Measurements from ENCODE around the gene CXXC1.
"Not testable (repeated sequence)": the region's sequence is repeated elsewhere in the genome, so short reads cannot be mapped to it uniquely, and the experiment has no call there.

CXXC1 gene

GRCh38 chr18:50274044-50274442 is 13.4 kb downstream of the CXXC1 start:
- DNase-seq = no peak

GRCh38 chr18:50273203-50274043 is 14.1 kb downstream of the CXXC1 start:
- no peak for DNase-seq

GRCh38 chr18:50272568-50272967 is 14.9 kb downstream of the CXXC1 start:
- no peak for DNase-seq

- peak in 1 of 2 experiments; percentile 28 for DNase-seq
These were observed 19.3 kb downstream of the CXXC1 start for GRCh38 chr18:50268022-50268747.

GRCh38 chr18:50266248-50266704 is 21.2 kb downstream of the CXXC1 start, which contains the start of gene CFAP53:
TSS of gene CFAP53 (minus strand) at chr18:50266495. CDS start at chr18:50266404, 91 bp downstream.
- peak; percentile 90 to 96 for DNase-seq

- DNase-seq = no peak
These were observed 24.5 kb downstream of the CXXC1 start for GRCh38 chr18:50262977-50263376.

- no peak for DNase-seq
These were observed 36.6 kb downstream of the CXXC1 start for GRCh38 chr18:50250935-50251334.

- no peak for DNase-seq
These were observed 37.9 kb downstream of the CXXC1 start for GRCh38 chr18:50249576-50249975.

- DNase-seq = no peak
These were observed 39.9 kb downstream of the CXXC1 start for GRCh38 chr18:50247561-50247960.

- not testable (repeated sequence) for DNase-seq
These were observed 45.7 kb downstream of the CXXC1 start for GRCh38 chr18:50241768-50242167.

- DNase-seq = no peak
These were observed 47.4 kb downstream of the CXXC1 start for GRCh38 chr18:50240080-50240563.

GRCh38 chr18:50232419-50232818 is 55.1 kb downstream of the CXXC1 start:
- no peak for DNase-seq

Measured in SHP77 (cell line).